Retinal pigment epithelial cell (primary cell): ENCODE measurements around the gene SELL.

Experiments
- DNase-seq: peaks from one replicate; pipeline ENCODE4 v3.0.0-alpha.2; 2010; ENCODE audit warnings: low read depth
- H3K4me3 ChIP-seq: 2 replicates; pipeline ENCODE4 v1.5.1; 2011; ENCODE audit warnings: mild to moderate bottlenecking, low read length, control low read depth, moderate library complexity
- TF ChIP-seq, protein P1 (sequence below): conservative IDR thresholded peaks from 2 replicates; pipeline ENCODE4 v1.5.1; 2011; ENCODE audit warnings: low read depth, low read length, control low read depth, inconsistent platforms

SELL gene

DNA sequence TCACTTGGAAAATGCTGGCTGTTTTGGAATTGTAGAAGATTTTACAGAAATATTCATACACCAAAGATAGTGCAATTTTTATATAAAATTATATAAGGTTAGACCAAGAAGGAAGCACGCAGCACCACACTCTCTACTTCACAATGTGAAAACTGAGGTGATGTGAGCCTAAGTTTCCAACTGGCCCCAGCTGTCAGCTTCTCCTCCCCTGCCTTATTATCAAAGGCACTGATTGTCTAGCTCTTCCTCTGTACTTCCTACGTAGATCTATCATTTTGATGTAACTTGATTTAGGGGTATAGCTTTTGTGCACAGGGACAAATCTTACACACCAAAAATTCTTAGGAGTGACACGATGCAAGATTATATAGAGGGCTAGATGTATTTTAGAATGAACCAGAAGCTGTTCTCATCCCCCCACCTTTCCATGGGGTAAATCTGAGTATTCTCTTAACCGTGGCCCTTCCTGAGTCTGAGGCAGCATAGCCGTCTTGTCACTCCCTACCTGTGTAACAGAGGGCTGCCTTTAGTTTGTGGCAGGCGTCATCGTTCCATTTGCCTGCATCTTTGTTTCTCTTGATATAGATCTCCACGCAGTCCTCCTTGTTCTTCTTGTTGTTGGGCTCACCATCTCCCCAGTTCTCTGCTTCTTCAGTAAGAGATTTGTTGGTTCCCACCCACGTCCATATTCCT lies 3.4 kb downstream of the SELL start:
- no peak overlapping the region for H3K4me3 ChIP-seq

DNA sequence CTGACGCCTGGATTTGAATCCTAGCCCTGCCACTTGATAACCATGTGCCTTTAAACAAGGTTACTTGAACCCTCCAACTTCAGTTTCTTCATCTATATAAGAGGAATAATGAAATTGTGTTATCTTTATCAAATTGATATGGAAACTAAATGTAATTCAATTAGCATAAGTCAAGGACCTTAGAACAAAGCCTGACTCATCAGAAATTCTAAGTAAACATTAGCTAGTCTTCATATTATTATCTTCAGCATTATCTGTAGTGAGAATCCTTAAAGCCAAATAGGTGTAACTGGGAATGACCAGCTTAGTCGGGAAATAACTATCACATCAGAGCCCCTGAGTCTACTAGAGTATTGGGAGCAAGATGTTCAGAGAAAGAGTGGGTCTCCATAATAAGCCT lies 6.6 kb downstream of the SELL start:
- no peak overlapping the region for H3K4me3 ChIP-seq
- TF ChIP-seq, protein P1, sequence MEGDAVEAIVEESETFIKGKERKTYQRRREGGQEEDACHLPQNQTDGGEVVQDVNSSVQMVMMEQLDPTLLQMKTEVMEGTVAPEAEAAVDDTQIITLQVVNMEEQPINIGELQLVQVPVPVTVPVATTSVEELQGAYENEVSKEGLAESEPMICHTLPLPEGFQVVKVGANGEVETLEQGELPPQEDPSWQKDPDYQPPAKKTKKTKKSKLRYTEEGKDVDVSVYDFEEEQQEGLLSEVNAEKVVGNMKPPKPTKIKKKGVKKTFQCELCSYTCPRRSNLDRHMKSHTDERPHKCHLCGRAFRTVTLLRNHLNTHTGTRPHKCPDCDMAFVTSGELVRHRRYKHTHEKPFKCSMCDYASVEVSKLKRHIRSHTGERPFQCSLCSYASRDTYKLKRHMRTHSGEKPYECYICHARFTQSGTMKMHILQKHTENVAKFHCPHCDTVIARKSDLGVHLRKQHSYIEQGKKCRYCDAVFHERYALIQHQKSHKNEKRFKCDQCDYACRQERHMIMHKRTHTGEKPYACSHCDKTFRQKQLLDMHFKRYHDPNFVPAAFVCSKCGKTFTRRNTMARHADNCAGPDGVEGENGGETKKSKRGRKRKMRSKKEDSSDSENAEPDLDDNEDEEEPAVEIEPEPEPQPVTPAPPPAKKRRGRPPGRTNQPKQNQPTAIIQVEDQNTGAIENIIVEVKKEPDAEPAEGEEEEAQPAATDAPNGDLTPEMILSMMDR: no peak
- no peak for DNase-seq

More for the DNA sequence above, 3.4 kb downstream of the SELL start:
- DNase-seq: no peak
- TF ChIP-seq, protein P1: no peak

DNA sequence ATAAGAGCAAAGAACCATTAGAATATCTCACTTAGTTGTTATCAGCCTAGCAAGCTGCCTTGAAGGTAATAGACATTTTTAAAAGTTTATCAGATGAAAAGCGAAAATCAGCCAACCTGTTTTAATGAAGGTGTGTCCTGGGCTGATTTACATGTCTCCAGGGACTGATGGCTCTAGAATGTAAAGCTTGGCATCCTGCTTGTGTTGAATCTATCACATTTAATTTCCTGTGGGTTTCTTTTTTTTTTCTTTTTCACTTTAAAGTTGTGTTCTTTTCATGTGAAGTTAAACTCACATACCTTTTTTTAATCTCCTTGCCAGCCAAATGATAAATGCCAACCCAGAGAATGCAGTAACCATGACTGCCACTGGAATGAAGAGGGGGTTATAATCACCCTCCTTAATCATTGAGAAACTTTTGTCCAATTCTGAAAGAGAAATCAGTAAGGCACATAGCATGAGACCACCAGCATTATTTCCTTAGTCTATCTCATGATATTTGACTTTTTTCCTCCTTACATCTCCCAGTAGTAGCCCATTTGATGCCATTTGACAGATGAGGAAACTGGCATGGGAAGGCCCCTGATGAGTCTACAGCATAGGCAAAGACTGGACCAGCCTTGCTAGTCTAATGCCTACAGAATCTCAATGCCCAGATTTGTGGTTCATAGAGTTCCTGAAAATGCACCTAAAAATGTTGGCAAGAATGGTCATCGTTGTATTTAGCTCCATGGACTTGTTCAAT lies 10.0 kb downstream of the SELL start:
- H3K4me3 ChIP-seq: no peak overlapping the region
- DNase-seq: no peak
- TF ChIP-seq, protein P1: no peak

DNA sequence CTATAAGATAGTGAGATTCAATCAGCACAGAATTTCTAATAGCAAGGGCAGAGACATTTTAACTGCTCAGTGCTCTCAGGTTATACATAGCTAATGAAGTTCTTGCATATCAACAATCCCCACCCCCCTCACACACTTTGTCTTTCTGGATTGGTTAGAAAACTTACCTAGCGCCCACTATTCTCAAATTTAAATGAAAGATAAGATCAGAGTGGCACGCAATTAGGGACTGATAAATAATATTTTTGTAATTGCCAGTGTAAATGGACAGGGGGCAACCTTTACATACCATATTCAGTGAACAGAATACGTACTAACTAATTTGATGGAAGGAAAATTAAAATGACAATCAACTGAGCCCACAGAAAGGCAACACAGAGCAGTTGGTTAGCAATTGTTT lies 11.7 kb downstream of the SELL start:
- no peak for DNase-seq
- no peak overlapping the region for H3K4me3 ChIP-seq
- TF ChIP-seq, protein P1: peak; percentile 4

DNA sequence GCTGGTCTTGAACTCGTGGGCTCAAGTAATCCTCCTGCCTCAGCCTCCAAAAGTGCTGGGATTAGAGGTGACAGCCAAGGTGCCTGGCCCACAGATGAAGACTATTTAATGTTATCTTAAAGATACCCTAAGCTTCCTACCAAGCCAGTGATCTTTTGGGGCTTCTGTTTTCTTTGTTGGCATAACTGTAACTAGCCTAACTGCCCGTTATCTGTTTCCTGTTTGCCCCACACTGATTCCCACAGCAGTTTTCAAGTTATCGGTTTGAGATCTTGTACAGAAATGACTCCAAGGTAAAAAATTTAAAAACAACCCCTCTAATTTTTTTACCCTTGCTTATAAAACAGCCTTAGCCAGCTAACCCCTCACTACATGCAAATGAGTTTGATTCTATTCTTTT lies 12.4 kb downstream of the SELL start:
- DNase-seq: no peak
- H3K4me3 ChIP-seq: no peak overlapping the region
- TF ChIP-seq, protein P1: no peak

DNA sequence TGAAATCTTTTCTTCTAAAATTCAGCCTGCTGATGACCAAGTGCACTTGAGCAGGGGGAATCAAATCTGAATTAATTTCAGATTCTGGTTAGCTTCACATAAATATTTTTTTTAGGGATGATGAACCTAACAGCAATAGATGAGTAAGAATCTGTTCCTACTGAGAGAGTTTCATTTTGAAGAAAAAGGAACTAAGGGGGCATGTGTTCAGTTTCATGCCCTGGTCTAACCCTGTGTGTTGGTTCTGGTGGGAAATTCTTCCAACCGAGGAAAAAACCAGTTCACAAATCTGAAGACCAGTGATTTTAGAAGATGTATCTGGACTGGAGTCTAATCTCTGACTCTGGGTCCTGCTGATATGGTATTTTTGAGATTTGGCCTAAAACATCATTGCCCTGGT lies 13.7 kb downstream of the SELL start:
- DNase-seq: no peak
- H3K4me3 ChIP-seq: no peak overlapping the region
- TF ChIP-seq, protein P1: no peak
